NT2/D1 (cell line): ENCODE results near the gene B3GNT2.

ENCODE experiments used
- SUZ12 ChIP-seq: IDR thresholded peaks from 2 replicates; pipeline ENCODE4 v1.6.1; 2011; ENCODE audit not compliant: insufficient read length, insufficient read depth; ENCODE audit errors: extremely low read depth
- ZNF274 ChIP-seq: IDR thresholded peaks from 2 replicates; pipeline ENCODE4 v1.6.1; 2011; ENCODE audit warnings: mild to moderate bottlenecking, low read depth, low read length

DNA sequence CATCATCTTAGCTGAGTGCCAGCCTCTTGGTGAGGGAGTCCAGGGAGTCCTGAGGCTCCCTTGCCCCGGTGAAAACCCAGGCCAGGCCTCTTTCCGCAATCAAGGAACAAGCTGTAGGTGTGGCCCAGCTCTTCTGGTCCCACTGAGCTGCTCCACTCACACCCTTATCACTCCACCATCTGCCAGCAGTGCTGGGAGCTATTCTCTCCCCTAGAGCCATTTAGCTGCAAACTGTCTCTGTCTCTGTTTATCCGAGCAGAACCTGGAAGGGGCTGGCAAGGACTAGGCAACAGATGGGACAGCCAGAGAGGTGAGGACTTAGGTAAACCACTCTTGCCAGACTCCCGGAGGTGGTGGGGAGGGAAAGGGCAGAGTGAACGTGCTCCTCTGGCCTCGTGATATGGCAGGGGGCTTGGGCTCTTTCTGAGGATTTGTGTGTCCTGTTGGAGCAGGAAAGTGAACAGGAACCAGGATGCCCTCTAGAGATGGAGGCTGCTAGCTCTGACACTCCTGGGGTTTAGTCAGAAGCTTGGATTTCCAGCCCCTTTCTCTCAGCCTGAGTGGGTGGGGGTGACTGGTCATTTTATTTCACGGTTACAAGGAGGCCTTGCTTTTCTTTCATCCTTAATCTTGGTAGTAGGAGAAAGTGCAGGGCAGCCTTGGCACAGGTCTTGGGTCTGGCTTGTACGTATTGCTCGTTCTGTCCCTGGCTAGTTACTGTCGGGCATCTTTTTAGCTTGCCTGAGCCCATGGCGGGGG lies 19.6 kb downstream of the B3GNT2 start:
- TF ChIP-seq ZNF274 = no peak
- TF ChIP-seq SUZ12 = no peak
